HEK293 (cell line): Measurements from ENCODE around the gene HYLS1.
A peak's percentile ranks its signal among the peaks of the same experiment; 100 is the strongest.

ENCODE experiments used
- CTCF ChIA-PET: fragments of 350-600 bp; formaldehyde crosslinking; extraction: SDS; loops from one replicate; lab custom pipeline; 2021; ENCODE audit warnings: antibody characterized with exemption; lab: Yijun Ruan, JAX
- POLR2A ChIA-PET: fragments of 300-600 bp; formaldehyde crosslinking; extraction: SDS; loops from one replicate; lab custom pipeline; 2020; ENCODE audit warnings: antibody characterized with exemption, inconsistent platforms; lab: Yijun Ruan, JAX
- H3K27ac ChIP-seq: fragments of 200-500 bp; sonication (Bioruptor generic); 2 replicates; pipeline ENCODE4 v1.5.1; 2014; ENCODE audit warnings: low read depth, low read length, control low read depth, inconsistent platforms; ENCODE audit errors: extremely low read depth
- H3K36me3 ChIP-seq, 2 experiments: fragments of 200-500 bp in 1 of 2; sonication (Bioruptor generic) in 1 of 2; 1 replicate in 1 of 2; 2 replicates in 1 of 2; pipeline ENCODE4 v1.5.1; 2014 to 2017; ENCODE audit warnings: inconsistent platforms in 2 of 2, low read length in 2 of 2; ENCODE audit not compliant: control insufficient read depth in 2 of 2, insufficient read depth in 1 of 2
- H3K4me1 ChIP-seq: fragments of 200-500 bp; sonication (Bioruptor generic); 2 replicates; pipeline ENCODE4 v1.5.1; 2014; ENCODE audit warnings: mild to moderate bottlenecking, low read length, inconsistent platforms; ENCODE audit not compliant: control insufficient read depth, insufficient read depth
- H3K4me3 ChIP-seq: 2 replicates; pipeline ENCODE4 v1.5.1; 2011; ENCODE audit warnings: low read depth, mild to moderate bottlenecking, control low read depth, low read length, moderate library complexity
- H3K9me3 ChIP-seq: fragments of 200-500 bp; sonication (Bioruptor generic); 2 replicates; pipeline ENCODE4 v1.5.1; 2014; ENCODE audit warnings: low read depth, low read length, inconsistent platforms; ENCODE audit not compliant: control insufficient read depth, insufficient read depth
- GLIS1 ChIP-seq: fragments of 450-650 bp; formaldehyde crosslinking; IDR thresholded peaks from 2 replicates; pipeline ENCODE4 v1.5.1; 2016; ENCODE audit warnings: missing biosample characterization, missing genetic modification characterization
- SP7 ChIP-seq: fragments of 450-650 bp; formaldehyde crosslinking; IDR thresholded peaks from 2 replicates; pipeline ENCODE4 v1.5.1; 2016; ENCODE audit warnings: missing biosample characterization, missing genetic modification characterization
- ZNF266 ChIP-seq: fragments of 450-650 bp; formaldehyde crosslinking; IDR thresholded peaks from 2 replicates; pipeline ENCODE4 v1.5.1; 2016; ENCODE audit warnings: missing biosample characterization, missing genetic modification characterization, low read depth
- ZNF341 ChIP-seq: fragments of 450-650 bp; formaldehyde crosslinking; IDR thresholded peaks from 2 replicates; pipeline ENCODE4; 2016; ENCODE audit warnings: low read depth, missing biosample characterization, missing genetic modification characterization
- ZNF623 ChIP-seq: fragments of 450-650 bp; formaldehyde crosslinking; IDR thresholded peaks from 2 replicates; pipeline ENCODE4 v1.5.1; 2016; ENCODE audit warnings: missing biosample characterization, missing genetic modification characterization
- ZNF654 ChIP-seq: fragments of 450-650 bp; formaldehyde crosslinking; IDR thresholded peaks from 2 replicates; pipeline ENCODE4 v1.5.1; 2016; ENCODE audit warnings: low read depth, missing biosample characterization, missing genetic modification characterization
- ZXDB ChIP-seq: fragments of 450-650 bp; formaldehyde crosslinking; IDR thresholded peaks from 2 replicates; pipeline ENCODE4 v1.5.1; 2016; ENCODE audit warnings: missing biosample characterization, missing genetic modification characterization
- TF ChIP-seq, protein P1 (sequence below): fragments of 450-650 bp; formaldehyde crosslinking; IDR thresholded peaks from 2 replicates; pipeline ENCODE4 v1.5.1; 2017; ENCODE audit warnings: missing biosample characterization, missing genetic modification characterization
- TF ChIP-seq, protein P2 (sequence below): fragments of 450-650 bp; IDR thresholded peaks from 2 replicates; pipeline ENCODE4 v1.5.1; 2018; ENCODE audit warnings: missing biosample characterization, missing genetic modification characterization
- TF ChIP-seq, protein P3 (sequence below): fragments of 450-650 bp; formaldehyde crosslinking; IDR thresholded peaks from 2 replicates; pipeline ENCODE4 v1.5.1; 2016; ENCODE audit warnings: missing biosample characterization, missing genetic modification characterization
- TF ChIP-seq, protein P4 (sequence below): fragments of 450-650 bp; formaldehyde crosslinking; IDR thresholded peaks from 2 replicates; pipeline ENCODE4 v1.5.1; 2016; ENCODE audit warnings: missing biosample characterization, missing genetic modification characterization

Gene HYLS1

DNA sequence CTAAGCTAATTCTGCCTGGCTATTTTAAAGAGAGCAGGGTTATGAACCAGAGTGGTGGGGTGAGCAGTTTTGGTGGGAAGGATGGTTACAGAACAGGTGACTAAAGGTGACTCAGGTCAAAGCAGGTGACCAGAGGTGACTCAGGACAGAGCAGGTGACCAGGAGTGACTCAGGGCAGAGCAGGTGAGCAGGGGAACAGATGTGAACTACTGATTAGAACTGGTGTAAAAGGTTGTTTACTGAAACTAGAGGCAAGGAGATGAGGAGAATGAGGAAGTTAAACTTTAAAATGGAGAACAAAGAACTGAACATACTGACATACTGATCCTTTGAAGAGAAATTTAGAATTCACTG is 15.4 kb upstream of the HYLS1 start (continued):
- no peak for TF ChIP-seq ZXDB (tag by site-specific recombination)
- TF ChIP-seq SP7 (tag by site-specific recombination), result no peak

DNA sequence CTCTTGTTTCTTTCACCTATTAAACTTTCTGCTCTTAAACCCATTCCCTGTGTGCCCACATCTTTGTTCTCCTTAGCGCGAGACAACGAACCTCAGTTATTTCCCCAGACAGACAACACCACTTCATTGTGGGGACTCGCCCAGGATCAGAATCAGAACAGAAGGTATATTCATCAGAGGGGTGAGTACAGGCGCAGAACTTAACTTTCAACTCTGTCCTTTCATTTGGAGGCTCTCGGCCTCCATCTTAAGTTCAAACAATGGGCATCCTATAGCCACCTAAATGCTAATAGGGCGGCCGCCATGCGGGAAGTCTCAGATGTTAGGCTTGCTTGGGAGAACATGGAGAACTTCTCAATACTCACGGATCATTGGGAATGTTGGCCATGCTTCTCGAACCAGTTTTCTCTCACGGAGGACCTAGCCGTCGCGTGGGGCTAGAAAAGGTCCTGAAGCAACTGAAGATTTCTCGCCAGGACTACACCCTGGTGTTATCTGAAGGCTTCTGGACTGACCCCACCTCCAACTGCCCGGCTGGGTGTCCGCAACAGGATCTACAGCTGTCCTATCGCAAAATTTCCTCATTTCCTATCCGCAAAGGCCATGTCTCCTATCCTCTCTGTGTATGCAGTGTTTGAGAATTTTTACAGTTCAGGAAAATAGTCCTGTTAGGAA is 13.4 kb upstream of the HYLS1 start:
- H3K4me1 ChIP-seq, result no peaks in the 10 kb centered on the region
- TF ChIP-seq, protein P1, sequence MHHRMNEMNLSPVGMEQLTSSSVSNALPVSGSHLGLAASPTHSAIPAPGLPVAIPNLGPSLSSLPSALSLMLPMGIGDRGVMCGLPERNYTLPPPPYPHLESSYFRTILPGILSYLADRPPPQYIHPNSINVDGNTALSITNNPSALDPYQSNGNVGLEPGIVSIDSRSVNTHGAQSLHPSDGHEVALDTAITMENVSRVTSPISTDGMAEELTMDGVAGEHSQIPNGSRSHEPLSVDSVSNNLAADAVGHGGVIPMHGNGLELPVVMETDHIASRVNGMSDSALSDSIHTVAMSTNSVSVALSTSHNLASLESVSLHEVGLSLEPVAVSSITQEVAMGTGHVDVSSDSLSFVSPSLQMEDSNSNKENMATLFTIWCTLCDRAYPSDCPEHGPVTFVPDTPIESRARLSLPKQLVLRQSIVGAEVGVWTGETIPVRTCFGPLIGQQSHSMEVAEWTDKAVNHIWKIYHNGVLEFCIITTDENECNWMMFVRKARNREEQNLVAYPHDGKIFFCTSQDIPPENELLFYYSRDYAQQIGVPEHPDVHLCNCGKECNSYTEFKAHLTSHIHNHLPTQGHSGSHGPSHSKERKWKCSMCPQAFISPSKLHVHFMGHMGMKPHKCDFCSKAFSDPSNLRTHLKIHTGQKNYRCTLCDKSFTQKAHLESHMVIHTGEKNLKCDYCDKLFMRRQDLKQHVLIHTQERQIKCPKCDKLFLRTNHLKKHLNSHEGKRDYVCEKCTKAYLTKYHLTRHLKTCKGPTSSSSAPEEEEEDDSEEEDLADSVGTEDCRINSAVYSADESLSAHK (tag by site-specific recombination), result no peak
- TF ChIP-seq, protein P2, sequence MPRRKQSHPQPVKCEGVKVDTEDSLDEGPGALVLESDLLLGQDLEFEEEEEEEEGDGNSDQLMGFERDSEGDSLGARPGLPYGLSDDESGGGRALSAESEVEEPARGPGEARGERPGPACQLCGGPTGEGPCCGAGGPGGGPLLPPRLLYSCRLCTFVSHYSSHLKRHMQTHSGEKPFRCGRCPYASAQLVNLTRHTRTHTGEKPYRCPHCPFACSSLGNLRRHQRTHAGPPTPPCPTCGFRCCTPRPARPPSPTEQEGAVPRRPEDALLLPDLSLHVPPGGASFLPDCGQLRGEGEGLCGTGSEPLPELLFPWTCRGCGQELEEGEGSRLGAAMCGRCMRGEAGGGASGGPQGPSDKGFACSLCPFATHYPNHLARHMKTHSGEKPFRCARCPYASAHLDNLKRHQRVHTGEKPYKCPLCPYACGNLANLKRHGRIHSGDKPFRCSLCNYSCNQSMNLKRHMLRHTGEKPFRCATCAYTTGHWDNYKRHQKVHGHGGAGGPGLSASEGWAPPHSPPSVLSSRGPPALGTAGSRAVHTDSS, result no peak
- TF ChIP-seq ZNF623 (tag by site-specific recombination), result no peak
- TF ChIP-seq, all 188 proteins: peak for 0
- Histone ChIP-seq H3K27ac (no peak overlapping the region), H3K9me3 (no peaks in the 10 kb centered on the region), H3K36me3 (no peaks in the 10 kb centered on the region), H3K4me3 (no peak overlapping the region)
- CTCF ChIA-PET, result interaction anchor here (0.5 to 1.9 kb wide), 5 partner anchors 14 to 247 kb away, joined by 3 to 7 read pairs (median 3); no protein-coding TSS in a partner anchor
- POLR2A ChIA-PET, result no interaction called here

DNA sequence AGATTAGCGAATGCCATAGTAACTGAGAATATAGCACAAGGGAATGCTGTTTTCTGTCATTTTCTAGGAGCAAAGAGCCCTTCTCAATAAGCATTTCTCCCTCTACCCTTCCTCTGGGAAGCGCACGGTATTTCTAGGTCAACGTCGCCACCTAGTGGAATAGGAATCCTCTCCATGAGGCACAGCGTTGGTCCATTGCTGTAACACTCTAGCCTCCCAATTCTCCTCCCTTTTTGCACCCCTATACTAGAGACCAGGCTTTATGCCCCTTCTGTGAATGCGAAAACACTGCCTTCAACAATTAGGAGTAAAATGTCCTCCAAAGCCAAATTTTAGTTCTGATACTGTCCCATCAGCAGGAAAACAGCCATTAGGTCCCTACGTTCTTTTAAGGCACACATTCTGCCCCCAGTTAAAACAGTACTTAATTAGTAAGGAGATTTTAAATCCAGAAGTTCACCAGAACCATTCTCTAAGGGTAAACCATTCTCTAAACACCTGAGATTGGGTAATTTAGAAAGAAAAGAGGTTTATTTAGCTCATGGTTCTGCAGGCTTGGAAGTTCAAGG is 12.8 kb upstream of the HYLS1 start:
- Histone ChIP-seq H3K4me3 (no peak overlapping the region), H3K4me1 (no peaks in the 10 kb centered on the region), H3K27ac (no peak overlapping the region), H3K36me3 (no peaks in the 10 kb centered on the region), H3K9me3 (no peaks in the 10 kb centered on the region)
- ChIA-PET POLR2A (no interaction called here), CTCF (interaction anchor here (0.7 to 1.9 kb wide), 9 partner anchors 13 to 1407 kb away, joined by 3 to 7 read pairs (median 4); no protein-coding TSS in a partner anchor)
- TF ChIP-seq GLIS1 (tag by site-specific recombination) (0 out of 2 replicates have a peak, but pooled peaks have one; percentile 24), ZNF266 (tag by site-specific recombination) (no peak), ZNF654 (tag by site-specific recombination) (peak; percentile 93), ZNF341 (tag by site-specific recombination) (no peak)
- TF ChIP-seq, protein P3, sequence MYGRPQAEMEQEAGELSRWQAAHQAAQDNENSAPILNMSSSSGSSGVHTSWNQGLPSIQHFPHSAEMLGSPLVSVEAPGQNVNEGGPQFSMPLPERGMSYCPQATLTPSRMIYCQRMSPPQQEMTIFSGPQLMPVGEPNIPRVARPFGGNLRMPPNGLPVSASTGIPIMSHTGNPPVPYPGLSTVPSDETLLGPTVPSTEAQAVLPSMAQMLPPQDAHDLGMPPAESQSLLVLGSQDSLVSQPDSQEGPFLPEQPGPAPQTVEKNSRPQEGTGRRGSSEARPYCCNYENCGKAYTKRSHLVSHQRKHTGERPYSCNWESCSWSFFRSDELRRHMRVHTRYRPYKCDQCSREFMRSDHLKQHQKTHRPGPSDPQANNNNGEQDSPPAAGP, result no peak
- TF ChIP-seq, protein P4, sequence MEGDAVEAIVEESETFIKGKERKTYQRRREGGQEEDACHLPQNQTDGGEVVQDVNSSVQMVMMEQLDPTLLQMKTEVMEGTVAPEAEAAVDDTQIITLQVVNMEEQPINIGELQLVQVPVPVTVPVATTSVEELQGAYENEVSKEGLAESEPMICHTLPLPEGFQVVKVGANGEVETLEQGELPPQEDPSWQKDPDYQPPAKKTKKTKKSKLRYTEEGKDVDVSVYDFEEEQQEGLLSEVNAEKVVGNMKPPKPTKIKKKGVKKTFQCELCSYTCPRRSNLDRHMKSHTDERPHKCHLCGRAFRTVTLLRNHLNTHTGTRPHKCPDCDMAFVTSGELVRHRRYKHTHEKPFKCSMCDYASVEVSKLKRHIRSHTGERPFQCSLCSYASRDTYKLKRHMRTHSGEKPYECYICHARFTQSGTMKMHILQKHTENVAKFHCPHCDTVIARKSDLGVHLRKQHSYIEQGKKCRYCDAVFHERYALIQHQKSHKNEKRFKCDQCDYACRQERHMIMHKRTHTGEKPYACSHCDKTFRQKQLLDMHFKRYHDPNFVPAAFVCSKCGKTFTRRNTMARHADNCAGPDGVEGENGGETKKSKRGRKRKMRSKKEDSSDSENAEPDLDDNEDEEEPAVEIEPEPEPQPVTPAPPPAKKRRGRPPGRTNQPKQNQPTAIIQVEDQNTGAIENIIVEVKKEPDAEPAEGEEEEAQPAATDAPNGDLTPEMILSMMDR (tag by site-specific recombination), result peak; percentile 56; the same call in 1 of the 2 replicates
- TF ChIP-seq, protein P1 (tag by site-specific recombination), result no peak
